IPS DF 6.9 (cell line): ENCODE data around the gene C1orf74.

Experiments used
- DNase-seq: peaks from one replicate; pipeline ENCODE4 v3.0.0-alpha.2; 2013; ENCODE audit warnings: low read depth, low spot score
- H3K27ac ChIP-seq: one replicate; pipeline ENCODE4 v1.5.1; 2013; ENCODE audit warnings: low read length, control low read depth
- H3K27me3 ChIP-seq: 2 replicates; pipeline ENCODE4 v1.6.1; 2013; ENCODE audit warnings: mild to moderate bottlenecking, low read length; ENCODE audit not compliant: control insufficient read depth, insufficient read depth
- H3K36me3 ChIP-seq: 2 replicates; pipeline ENCODE4 v1.6.1; 2013; ENCODE audit warnings: low read length; ENCODE audit not compliant: control insufficient read depth, insufficient read depth
- H3K4me1 ChIP-seq: 2 replicates; pipeline ENCODE4 v1.6.1; 2013; ENCODE audit warnings: low read length; ENCODE audit not compliant: control insufficient read depth, insufficient read depth
- H3K4me3 ChIP-seq: 2 replicates; pipeline ENCODE4 v1.5.1; 2013; ENCODE audit warnings: mild to moderate bottlenecking, low read length
- H3K9me3 ChIP-seq: 2 replicates; pipeline ENCODE4 v1.6.1; 2013; ENCODE audit warnings: low read length, inconsistent platforms; ENCODE audit not compliant: control insufficient read depth, insufficient read depth
- WGBS: extraction: QIAGEN DNeasy Blood & Tissue Kit; methylation state at CpG from one replicate; pipeline ENCODE4 v1.1.7; 2013; ENCODE audit warnings: mixed read lengths, missing lambda C conversion rate; ENCODE audit not compliant: insufficient read length, insufficient coverage; 5-methylcytosine and 5-hydroxymethylcytosine counted together

Gene C1orf74

GRCh38 chr1:209733409-209734192 is 50.8 kb downstream of the C1orf74 start:
- no peaks in the 10 kb centered on the region for H3K4me1 ChIP-seq
- H3K36me3 ChIP-seq: no peaks in the 10 kb centered on the region
- no peaks in the 10 kb centered on the region for H3K9me3 ChIP-seq
- WGBS: no CpG with 5 or more reads among the region's 3 CpGs
- 0 out of 2 replicates have a peak, but pooled peaks cover 2% of the 10 kb centered on the region for H3K27me3 ChIP-seq
- no peak overlapping the region for H3K4me3 ChIP-seq
- H3K27ac ChIP-seq: no peak overlapping the region
- DNase-seq: no peak

GRCh38 chr1:209732725-209733124 is 51.6 kb downstream of the C1orf74 start:
- 0 out of 2 replicates have a peak, but pooled peaks cover 2% of the 10 kb centered on the region for H3K27me3 ChIP-seq
- DNase-seq: no peak
- WGBS: no CpG with 5 or more reads among the region's 1 CpG
- H3K4me3 ChIP-seq: no peak overlapping the region
- no peaks in the 10 kb centered on the region for H3K9me3 ChIP-seq
- H3K4me1 ChIP-seq: no peaks in the 10 kb centered on the region
- H3K27ac ChIP-seq: no peak overlapping the region
- H3K36me3 ChIP-seq: no peaks in the 10 kb centered on the region

- Histone ChIP-seq H3K36me3 (no peaks in the 10 kb centered on the region), H3K4me3 (no peak overlapping the region), H3K27ac (no peak overlapping the region), H3K9me3 (no peaks in the 10 kb centered on the region), H3K4me1 (no peaks in the 10 kb centered on the region), H3K27me3 (0 out of 2 replicates have a peak, but pooled peaks cover 2% of the 10 kb centered on the region)
- no peak for DNase-seq
- WGBS: no CpG with 5 or more reads among the region's 1 CpG
Measured at GRCh38 chr1:209729436-209729835, 54.9 kb downstream of the C1orf74 start.
